GM18873 (cell line): ENCODE data around the gene GIMAP8.
"Not testable (repeated sequence)": the region's sequence is repeated elsewhere in the genome, so short reads cannot be mapped to it uniquely, and the experiment has no call there.

Experiments used
- ATAC-seq: cut with Tn5 transposase; IDR thresholded peaks from one replicate; pipeline ENCODE4 v1.9.1; 2021; ENCODE audit warnings: mild to moderate bottlenecking, moderate library complexity, moderate number of reproducible peaks; ENCODE audit not compliant: unreplicated experiment, low FRiP score

GIMAP8 gene

GRCh38 chr7:150461520-150461919 lies 11.1 kb downstream of the GIMAP8 start:
- ATAC-seq = no peak

DNA sequence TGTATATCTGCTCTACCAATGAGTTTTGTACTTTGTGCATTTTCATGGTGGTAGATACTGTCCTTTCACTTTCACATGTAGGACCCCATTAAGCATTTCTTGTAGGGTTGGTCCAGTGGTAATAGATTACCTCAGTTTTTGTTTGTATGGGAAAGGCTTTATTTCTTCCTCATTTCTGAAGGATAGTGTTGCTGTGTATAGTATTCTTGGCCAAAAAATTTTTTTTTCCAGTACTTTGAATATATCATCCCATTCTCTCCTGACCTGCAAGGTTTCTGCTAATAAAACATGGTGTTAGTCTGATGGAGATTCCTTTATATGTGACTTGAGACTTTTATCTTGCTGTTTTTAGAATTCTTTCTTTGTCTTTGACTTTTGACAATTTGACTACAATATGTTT lies 12.0 kb downstream of the GIMAP8 start:
- ATAC-seq = no peak

GRCh38 chr7:150463461-150463860 lies 13.0 kb downstream of the GIMAP8 start:
- no peak for ATAC-seq

DNA sequence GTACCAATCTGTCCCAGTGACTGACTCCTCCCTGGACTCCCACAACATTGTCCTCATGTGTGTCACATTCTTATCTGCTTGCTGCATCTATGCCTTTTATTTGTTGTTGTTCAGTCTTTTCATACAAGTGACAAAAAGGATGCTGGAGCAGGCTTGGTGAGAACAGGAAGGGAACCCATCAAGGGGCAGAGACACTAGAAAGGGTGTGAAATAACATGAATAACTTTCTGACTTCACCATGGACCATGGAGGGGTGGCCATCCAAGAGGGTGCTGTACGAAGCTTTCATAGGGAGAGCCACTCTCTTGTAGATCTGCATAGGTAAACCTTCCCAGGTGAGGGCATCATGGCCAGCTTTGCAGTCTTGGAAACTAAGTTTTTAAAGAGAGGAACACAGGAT lies 14.5 kb downstream of the GIMAP8 start:
- ATAC-seq = no peak

GRCh38 chr7:150465414-150465813 lies 15.0 kb downstream of the GIMAP8 start:
- no peak for ATAC-seq

DNA sequence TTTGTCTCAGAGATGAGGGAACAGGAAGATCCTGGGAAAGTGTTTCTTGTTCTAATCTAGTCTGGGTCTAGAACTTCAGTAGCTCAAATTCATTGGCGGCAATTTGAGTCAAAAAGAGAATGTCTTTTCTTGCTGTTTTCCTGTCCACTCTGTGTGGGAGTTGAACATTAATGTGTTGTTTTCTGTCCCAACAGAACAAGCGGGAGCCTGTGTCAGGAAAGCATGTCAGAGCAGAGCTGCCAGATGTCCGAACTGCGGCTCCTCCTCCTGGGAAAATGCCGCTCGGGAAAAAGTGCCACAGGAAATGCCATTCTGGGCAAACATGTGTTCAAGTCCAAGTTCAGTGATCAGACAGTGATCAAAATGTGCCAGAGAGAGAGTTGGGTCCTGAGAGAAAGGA lies 16.0 kb downstream of the GIMAP8 start:
- no peak for ATAC-seq

GRCh38 chr7:150468241-150468640 lies 17.8 kb downstream of the GIMAP8 start:
- ATAC-seq = no peak

DNA sequence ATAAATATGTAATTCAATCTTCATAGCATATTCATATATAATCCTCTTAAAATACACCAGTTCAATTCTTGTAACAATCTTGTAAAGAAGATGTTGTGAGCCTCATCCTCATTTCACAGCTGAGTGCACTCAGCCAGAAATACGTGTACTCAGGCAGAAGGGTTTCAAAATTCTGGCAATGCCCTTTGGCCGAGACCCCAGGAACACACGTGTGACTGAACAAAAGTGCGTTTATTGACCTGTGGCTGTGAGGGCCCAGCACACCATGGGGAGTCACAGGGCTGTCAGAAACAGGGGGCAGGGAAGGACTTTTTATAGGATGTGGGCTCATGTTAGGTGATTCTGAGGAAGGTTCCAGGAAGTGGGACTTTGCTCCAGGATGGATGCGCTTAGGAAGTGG lies 21.5 kb downstream of the GIMAP8 start:
- no peak for ATAC-seq

GRCh38 chr7:150473902-150474301 lies 23.5 kb downstream of the GIMAP8 start:
- no peak for ATAC-seq

- ATAC-seq = no peak
Observed at GRCh38 chr7:150476285-150476684, 25.9 kb downstream of the GIMAP8 start.

DNA sequence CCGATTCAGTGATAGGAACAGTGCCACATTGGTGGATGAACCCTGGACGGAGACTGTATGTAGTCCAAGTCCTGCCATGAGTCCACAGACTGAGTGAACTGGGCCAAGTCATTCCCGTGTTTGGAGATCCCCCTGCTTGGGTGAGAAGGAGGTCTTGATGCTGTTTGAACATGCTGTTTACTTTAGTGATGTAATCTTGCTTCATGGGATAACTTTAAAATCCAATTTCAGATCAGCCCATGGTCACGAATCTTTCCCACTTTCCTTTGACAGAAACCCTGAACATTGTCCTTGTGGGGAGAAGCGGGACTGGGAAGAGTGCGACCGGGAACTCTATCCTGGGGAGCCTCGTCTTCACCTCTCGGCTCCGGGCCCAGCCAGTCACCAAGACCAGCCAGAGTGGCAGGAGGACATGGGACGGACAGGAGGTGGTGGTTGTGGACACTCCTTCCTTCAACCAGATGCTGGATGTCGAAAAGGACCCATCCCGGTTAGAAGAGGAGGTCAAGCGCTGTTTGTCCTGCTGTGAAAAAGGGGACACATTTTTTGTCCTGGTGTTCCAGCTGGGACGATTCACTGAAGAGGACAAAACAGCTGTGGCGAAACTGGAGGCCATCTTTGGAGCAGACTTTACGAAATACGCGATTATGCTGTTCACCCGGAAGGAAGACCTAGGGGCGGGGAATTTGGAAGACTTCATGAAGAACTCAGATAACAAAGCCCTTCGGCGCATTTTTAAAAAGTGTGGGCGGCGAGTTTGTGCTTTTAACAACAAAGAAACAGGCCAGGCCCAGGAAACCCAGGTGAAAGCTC lies 26.6 kb downstream of the GIMAP8 start:
- ATAC-seq = no peak

GRCh38 chr7:150479023-150479716 lies 28.7 kb downstream of the GIMAP8 start:
- ATAC-seq = no peak

GRCh38 chr7:150481186-150481920 lies 30.9 kb downstream of the GIMAP8 start:
- no peak for ATAC-seq

GRCh38 chr7:150481922-150482321 lies 31.5 kb downstream of the GIMAP8 start:
- no peak for ATAC-seq

DNA sequence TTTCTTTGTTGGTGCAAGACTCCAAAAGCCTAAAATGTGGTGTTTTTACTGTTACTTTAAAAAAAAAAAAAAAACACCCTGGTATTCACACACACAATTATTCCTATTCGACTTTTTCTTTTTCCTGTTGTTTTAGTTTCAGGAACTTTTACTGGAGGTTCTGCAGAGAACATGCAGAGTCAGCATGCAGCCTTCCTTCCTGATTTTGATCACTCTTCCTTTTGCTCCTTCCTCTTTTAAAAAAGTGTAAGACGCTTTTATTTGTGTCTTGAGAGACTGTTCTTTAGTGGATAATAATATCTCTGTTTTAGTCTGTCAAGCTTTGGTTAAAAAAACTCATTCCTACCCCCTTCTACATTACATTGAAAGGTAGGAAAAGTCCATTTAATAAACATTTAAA lies 33.1 kb downstream of the GIMAP8 start:
- not testable (repeated sequence) for ATAC-seq

DNA sequence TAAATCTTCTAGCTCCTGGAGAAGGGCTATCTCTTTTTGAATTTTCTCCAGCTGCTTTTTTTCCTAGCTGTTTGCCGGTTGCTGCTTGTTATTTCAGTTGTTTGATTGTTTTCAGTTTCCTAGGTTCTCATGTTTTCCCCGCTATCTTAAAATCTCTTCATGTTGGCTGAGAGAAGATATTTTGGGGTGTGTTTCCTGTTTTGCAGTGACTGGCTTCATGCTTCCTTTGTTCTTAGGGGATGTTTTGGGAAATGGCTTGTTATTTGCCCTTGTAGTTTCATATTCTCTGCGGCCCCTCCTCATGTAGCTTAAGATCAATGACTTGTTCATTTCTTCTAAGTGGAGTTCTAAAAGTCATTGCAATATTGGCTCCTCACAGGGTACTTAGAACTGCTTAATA lies 33.6 kb downstream of the GIMAP8 start:
- not testable (repeated sequence) for ATAC-seq

GRCh38 chr7:150487625-150488024 lies 37.2 kb downstream of the GIMAP8 start:
- no peak for ATAC-seq

GRCh38 chr7:150489782-150490181 lies 39.4 kb downstream of the GIMAP8 start:
- ATAC-seq = no peak

- ATAC-seq = not testable (repeated sequence)
Observed at GRCh38 chr7:150493442-150493841, 43.0 kb downstream of the GIMAP8 start.

GRCh38 chr7:150502519-150502918 lies 52.1 kb downstream of the GIMAP8 start:
- ATAC-seq = no peak

GRCh38 chr7:150503155-150503554 lies 52.7 kb downstream of the GIMAP8 start:
- ATAC-seq = no peak
